Kidney (tissue), 14 donors: ENCODE data around the gene CDC34. TPM values are rescaled to one million over a fixed set of nuclear protein-coding genes. Genes with fewer than 3 reads are reported as not detected.

Experiments
- DNase-seq, 5 donors: peaks; one replicate each; pipeline ENCODE4 v3.0.0-alpha.2; 2013 to 2020
- FAIRE-seq: peaks from 2 replicates; lab custom pipeline; 2012; peaks lifted over from hg19 to GRCh38; lab: Jason Lieb, UNC
- H3K27ac ChIP-seq, 2 donors: one replicate each; pipeline ENCODE4 v1.7.0; 2013; ENCODE audit warnings: low read depth in 2 of 2, low read length in 2 of 2, inconsistent platforms in 1 of 2
- H3K27me3 ChIP-seq: one replicate; pipeline ENCODE4 v1.7.1; 2013; ENCODE audit warnings: low read length, inconsistent platforms; ENCODE audit not compliant: control insufficient read depth, insufficient read depth
- H3K36me3 ChIP-seq, 3 donors: one replicate each; pipeline versions ENCODE4 v1.7.0 to v1.7.1; 2013; ENCODE audit warnings: low read length in 3 of 3, control low read depth in 1 of 3, inconsistent platforms in 1 of 3; ENCODE audit not compliant: insufficient read depth in 3 of 3, control insufficient read depth in 2 of 3
- H3K4me1 ChIP-seq, 3 donors: one replicate each; pipeline versions ENCODE4 v1.7.0 to v1.7.1; 2013; ENCODE audit warnings: low read length in 3 of 3, inconsistent platforms in 1 of 3, low read depth in 1 of 3; ENCODE audit not compliant: control insufficient read depth in 2 of 3, insufficient read depth in 2 of 3
- H3K4me3 ChIP-seq, 3 donors: one replicate each; pipeline versions ENCODE4 v1.7.0 to v1.8.1; 2013; ENCODE audit warnings: low read length in 3 of 3, control low read depth in 1 of 3, inconsistent platforms in 1 of 3
- H3K9ac ChIP-seq, 3 donors: one replicate each; pipeline versions ENCODE4 v1.7.0 to v1.7.1; 2013; ENCODE audit warnings: low read length in 3 of 3, control low read depth in 1 of 3, inconsistent platforms in 1 of 3
- H3K9me3 ChIP-seq, 3 donors: one replicate each; pipeline versions ENCODE4 v1.7.0 to v1.7.1; 2013; ENCODE audit warnings: low read length in 3 of 3, control low read depth in 1 of 3, inconsistent platforms in 1 of 3; ENCODE audit not compliant: control insufficient read depth in 2 of 3, insufficient read depth in 1 of 3
- intact Hi-C: fragments of 100-400 bp; cut with DNase I; formaldehyde crosslinking; loops from one replicate; pipeline ENCODE4 v1.11.1; 2022
- polyA plus RNA-seq: library from polyadenylated mRNA; stranded (reverse); fragments of 350-450 nt; fragmentation: Illumina TruSeq; extraction: RNeasy Lipid Tissue Mini Kit (QIAGEN cat#74804); gene quantifications from one replicate; pipeline ENCODE4 v1.2.3, GENCODE V29; 2014; ENCODE audit warnings: low read depth, low replicate concordance; ENCODE audit not compliant: insufficient read depth
- total RNA-seq: library from RNA; stranded (reverse); fragmentation: NEBNext Ultra II Directional; extraction: Animal tissue kit (Norgen Biotek cat#: 25700); gene quantifications from one replicate; pipeline ENCODE4 v1.2.1, GENCODE V29; 2021
- TF ChIP-seq, protein P1 (sequence below): IDR thresholded peaks from 3 replicates; pipeline ENCODE4 v1.5.1; 2012; ENCODE audit warnings: mild to moderate bottlenecking, moderate library complexity, borderline replicate concordance; ENCODE audit not compliant: insufficient read depth; ENCODE audit errors: extremely low read depth
- donor health status: control.
- donor health status: control.
- donor health status: control.
- donor health status: control.
- donor health status: control.
- donor health status: DM: yes; HTN: yes; CAD: no.
- donor health status: Normal renal cell carcinoma (clear cell type).

Gene CDC34
- total and polyA plus RNA-seq, 2 donors from 2014 or later = 33.8 to 72.3 TPM

DNA sequence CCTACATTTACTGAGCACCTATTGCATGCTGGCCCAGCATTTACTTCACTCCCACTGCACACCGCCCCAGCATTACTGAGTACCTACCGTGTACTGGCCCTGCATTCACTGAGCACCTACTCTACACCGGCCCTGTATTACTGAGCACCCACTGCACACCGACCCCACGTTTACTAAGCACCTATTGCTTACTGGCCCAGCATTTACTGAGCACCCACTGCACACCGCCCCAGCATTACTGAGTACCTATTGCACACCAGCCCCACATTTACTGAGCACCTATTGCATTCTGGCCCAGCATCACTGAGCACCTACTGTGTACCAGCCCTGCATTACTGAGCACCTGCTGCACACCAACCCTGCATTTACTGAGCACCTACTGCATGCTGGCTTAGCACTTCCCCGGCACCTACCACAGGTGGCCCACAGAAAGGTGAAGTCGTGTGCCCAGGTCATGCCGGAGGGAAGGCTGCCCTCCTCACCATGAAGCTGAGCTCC is 17.3 kb upstream of the CDC34 start:
- no peaks in the 10 kb centered on the region for H3K27me3 ChIP-seq
- peaks cover 0 to 7% (median 3%) of the 10 kb centered on the region in 3 donors for H3K4me1 ChIP-seq
- H3K4me3 ChIP-seq = no peak overlapping the region
- H3K36me3 ChIP-seq = peaks cover 0 to 5% (median 4%) of the 10 kb centered on the region in 3 donors
- FAIRE-seq = no peak
- no peak for DNase-seq
- intact Hi-C loops = no loop called here
- TF ChIP-seq, protein P1, sequence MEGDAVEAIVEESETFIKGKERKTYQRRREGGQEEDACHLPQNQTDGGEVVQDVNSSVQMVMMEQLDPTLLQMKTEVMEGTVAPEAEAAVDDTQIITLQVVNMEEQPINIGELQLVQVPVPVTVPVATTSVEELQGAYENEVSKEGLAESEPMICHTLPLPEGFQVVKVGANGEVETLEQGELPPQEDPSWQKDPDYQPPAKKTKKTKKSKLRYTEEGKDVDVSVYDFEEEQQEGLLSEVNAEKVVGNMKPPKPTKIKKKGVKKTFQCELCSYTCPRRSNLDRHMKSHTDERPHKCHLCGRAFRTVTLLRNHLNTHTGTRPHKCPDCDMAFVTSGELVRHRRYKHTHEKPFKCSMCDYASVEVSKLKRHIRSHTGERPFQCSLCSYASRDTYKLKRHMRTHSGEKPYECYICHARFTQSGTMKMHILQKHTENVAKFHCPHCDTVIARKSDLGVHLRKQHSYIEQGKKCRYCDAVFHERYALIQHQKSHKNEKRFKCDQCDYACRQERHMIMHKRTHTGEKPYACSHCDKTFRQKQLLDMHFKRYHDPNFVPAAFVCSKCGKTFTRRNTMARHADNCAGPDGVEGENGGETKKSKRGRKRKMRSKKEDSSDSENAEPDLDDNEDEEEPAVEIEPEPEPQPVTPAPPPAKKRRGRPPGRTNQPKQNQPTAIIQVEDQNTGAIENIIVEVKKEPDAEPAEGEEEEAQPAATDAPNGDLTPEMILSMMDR = no peak
- H3K9ac ChIP-seq = no peak overlapping the region
- H3K9me3 ChIP-seq = no peaks in the 10 kb centered on the region
- no peak overlapping the region for H3K27ac ChIP-seq

DNA sequence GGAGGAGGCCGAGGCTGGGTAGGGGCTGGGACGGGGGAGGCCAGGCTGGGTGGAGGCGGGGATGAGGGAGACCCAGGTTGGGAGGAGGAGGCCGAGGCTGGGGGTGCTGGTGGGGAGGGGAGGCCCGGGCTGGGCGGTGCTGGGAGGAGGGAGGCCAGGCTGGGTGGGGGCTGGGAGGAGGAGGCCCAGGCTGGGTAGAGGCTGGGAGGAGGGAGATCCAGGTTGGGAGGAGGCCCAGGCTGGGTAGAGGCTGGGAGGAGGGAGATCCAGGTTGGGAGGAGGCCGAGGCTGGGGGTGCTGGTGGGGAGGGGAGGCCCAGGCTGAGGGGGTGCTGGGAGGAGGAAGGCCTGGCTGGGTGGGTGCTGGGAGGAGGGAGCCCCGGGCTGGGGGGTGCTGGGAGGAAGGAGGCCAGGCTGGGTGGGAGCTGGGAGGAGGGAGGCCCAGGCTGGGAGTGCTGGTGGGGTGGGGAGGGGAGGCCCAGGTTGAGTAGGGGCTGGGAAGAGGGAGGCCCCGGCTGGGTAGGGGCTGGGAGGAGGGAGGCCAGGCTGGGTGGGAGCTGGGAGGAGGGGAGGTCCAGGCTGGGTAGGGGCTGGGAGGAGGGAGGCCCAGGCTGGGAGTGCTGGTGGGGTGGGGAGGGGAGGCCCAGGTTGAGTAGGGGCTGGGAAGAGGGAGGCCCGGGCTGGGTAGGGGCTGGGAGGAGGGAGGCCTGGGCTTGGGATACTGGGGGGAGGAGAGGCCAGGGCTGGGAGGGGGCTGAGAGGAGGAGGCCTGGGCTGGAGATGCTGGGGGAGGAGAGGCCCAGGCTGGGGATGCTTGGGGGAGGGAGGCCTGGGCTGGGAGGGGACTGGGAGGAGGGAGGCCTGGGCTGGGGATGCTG is 13.6 kb upstream of the CDC34 start:
- Histone ChIP-seq H3K27ac (no peak overlapping the region), H3K9me3 (no peaks in the 10 kb centered on the region), H3K4me1 (peaks cover 0 to 7% (median 3%) of the 10 kb centered on the region in 3 donors), H3K9ac (no peak overlapping the region), H3K4me3 (no peak overlapping the region), H3K36me3 (peaks cover 0 to 4% (median 0%) of the 10 kb centered on the region in 3 donors), H3K27me3 (no peaks in the 10 kb centered on the region)
- peak; percentile 79 to 97 (median 96) for DNase-seq
- FAIRE-seq = no peak
- TF ChIP-seq, protein P1 = no peak
- intact Hi-C loops = no loop called here

DNA sequence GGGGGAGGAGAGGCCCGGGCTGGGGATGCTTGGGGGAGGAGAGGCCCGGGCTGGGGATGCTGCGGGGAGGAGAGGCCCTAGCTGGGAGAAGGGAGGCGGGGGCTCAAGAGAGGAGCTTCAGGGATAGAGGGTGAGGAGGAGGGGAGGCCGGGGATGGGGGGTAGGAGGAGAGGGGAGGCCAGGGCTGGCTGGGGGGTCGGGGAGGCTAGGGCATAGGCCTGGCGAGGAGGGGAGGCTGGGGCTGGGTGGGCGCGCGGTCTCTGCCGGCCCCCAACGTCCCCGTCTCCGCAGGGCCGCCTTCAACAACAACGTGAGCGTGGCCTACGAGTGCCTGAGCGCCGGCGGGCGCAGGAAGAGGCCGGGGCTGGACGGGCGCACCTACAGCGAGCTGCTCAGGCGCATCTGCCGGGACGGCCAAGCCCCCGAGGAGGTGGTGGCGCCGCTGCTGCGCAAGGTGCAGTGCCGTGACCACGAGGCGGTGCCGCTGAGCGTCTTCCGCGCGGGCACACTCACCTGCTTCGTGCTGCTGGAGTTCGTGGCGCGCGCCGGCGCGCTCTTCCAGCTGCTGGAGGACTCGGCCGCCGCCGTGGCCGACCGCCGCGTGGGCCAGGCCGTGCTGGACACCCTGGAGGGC is 12.8 kb upstream of the CDC34 start:
- FAIRE-seq (no peak), DNase-seq (peak in 4 of 5 donors; percentile 87 to 92 (median 88))
- Histone ChIP-seq H3K36me3 (peaks cover 0 to 4% (median 0%) of the 10 kb centered on the region in 3 donors), H3K9ac (no peak overlapping the region), H3K4me3 (no peak overlapping the region), H3K27me3 (no peaks in the 10 kb centered on the region), H3K9me3 (no peaks in the 10 kb centered on the region), H3K27ac (no peak overlapping the region), H3K4me1 (peaks cover 0 to 7% (median 3%) of the 10 kb centered on the region in 3 donors)
- TF ChIP-seq, protein P1 = no peak
- intact Hi-C loops = no loop called here
